CD4-positive, alpha-beta T cell treated with Interleukin-2 at 100 ng/mL for 4 hours (primary cell): ENCODE data around the gene SZT2.

ENCODE experiments used
- DNase-seq: peaks from one replicate; pipeline ENCODE4 v3.0.0-alpha.2; 2020; ENCODE audit warnings: low spot score

The SZT2 gene

DNA sequence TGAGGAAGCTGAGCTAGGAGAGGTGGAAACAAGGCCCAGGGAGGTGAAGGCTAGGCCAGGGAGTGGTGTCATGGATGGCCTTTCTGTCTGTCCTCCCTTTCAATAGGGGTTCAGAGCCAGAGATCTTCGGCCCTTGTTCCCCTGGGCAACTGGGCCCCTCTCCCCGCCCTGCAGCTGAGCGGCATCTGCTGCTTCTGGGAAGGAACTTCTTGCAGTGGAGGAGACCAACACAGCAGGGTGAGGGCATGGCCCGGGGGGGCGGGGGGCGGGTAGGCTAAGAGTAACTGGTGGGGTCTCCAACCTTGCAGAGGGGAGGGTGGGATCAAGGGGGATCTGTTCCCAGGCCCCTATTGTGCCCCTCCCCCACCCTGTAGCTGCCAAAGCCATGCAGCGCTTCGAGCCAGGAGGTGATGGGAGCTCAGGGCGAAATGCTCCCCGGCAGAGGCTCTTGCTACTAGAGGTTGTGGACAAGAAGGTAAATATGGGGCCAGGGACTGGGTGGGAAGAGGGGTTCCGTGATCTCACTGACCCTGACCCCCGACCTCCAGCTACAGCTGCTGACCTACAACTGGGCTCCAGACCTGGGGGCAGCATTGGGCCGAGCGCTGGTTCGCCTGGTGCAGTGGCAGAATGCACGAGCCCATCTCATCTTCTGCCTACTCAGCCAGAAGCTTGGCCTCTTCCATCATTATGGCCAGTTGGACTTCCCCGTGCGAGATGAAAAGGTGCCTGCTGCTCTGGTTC lies 52.4 kb downstream of the SZT2 start:
- DNase-seq: no peak

DNA sequence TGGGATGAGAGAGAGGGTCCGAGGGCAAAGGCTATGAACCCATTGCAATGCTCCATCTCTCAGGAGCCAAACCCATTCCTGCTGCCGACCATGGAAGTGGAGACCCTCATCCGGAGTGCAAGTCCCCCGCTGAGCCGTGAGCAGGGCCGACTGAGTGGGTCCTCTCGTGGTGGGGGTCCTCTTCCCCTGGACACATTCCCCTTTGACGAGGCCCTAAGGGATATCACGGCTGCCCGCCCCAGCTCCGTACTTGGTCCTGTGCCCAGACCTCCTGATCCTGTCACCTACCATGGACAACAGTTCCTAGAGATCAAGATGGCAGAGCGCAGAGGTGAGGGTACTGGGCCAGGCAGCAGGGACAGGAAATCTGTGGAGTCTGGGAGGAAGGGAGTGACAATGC lies 53.1 kb downstream of the SZT2 start:
- no peak for DNase-seq

DNA sequence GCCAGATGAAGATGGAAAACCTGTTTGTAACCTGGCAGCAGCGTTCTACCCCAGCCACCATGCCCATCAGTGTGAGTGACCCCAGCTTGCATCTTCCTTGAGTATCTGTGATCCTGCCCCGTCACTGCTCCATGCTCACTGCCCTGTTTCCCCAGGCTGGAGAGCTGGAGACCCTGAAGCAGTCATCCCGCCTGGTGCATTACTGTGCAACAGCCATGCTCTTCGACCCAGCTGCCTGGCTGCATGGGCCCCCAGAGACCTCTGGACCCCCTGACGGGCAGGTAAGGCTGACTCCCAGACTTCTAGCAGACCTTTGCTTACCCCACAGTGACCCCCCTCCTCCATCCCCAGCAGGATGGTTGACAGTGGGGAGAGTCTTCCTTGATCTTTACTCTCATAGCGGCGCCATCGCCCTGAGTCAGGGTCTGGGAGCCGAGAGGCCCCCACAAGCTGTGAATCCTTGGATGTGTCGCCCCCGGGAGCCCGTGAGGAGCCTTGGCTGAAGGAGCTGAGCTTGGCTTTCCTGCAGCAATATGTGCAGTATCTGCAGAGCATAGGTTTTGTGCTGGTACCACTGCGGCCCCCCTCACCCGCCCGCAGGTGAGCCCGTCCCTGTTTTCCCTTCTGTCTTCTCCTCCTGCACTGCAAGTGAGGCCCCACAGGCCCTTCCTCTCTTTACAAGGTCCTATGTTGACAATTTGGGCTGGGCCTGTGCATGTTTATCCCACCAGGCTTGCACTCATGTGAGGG lies 53.7 kb downstream of the SZT2 start:
- no peak for DNase-seq

DNA sequence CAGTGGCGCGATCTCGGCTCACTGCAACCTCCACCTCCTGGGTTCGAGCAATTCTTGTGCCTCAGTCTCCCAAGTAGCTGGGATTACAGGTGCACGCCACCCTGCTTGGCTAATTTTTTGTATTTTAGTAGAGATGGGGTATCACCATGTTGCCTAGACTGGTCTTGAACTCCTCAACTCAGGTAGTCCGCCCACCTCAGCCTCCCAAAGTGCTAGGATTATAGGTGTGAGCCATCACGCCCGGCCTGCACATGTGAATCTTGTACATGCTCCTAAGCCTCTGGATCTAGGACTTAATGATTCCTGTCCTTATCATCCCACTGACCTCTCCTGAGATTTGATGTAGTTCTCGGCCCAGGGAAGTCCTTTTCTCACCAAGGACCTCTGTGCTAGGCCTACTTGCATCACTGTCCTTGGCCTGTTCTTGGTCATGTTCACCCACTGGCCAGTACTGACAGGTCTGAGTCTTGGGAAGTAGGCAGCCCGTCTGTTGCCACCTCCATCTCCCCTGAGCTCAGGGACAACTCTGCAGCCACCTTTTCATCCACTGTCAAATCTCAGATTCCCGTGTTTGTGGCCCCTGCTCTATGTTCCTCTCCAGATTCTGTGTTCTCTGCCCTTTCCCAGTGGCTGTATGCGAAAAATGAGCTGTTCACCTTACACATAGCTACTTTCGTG lies 54.6 kb downstream of the SZT2 start:
- no peak for DNase-seq

DNA sequence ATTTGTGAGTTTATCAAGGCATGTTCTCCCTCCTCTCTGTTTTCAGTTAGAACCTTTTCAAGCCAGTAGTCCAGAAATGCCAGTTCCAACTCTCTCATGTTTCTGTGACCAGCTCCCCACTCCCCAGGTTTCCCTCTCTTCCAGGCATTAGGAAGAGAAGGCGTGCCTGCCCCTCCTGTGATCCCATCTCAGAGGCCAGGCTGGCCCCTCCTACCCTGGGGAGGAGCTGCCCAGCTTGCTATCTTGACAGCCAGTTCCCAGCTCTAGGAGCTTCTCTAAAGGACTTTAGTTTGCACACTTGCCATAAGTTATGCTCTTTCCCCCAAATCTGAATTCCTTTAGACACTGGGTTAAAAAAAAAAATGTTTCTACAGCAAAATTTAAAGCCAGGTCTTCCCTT lies 55.1 kb downstream of the SZT2 start:
- DNase-seq: no peak

DNA sequence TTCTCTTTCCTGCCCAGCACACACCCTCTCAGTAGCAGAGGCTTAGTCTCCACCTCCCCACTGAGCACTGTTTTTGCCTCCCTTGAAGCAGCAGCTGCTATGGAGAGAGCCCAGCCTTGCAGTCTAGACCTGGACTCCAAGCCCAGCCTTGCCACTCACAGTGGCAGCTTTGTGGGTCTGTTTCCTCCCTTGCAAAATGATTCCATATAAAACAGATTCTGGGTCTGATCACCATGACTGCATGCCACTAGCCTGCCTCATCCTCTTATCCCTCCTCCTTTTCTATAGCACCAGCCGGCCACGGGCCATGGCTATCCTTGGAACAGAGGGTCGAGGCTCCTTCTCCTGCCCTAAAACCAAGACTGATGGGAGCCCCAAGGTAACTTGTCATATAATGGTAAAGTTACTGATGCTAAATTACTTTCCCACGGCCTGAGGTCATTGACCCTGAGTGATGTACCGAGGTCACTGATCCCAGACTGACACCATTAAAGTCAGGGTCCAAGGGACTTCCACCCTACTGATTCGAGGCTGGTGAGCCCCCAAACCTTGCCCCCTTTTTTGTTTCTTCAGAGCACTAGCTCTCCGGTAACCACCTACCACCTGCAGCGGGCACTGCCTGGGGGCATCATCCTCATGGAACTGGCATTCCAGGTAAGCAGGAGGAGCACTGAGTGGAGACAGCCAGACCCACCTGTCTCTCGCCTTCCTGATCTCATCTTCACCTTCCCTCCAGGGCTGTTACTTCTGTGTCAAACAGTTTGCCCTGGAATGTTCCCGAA lies 56.1 kb downstream of the SZT2 start:
- DNase-seq: no peak

DNA sequence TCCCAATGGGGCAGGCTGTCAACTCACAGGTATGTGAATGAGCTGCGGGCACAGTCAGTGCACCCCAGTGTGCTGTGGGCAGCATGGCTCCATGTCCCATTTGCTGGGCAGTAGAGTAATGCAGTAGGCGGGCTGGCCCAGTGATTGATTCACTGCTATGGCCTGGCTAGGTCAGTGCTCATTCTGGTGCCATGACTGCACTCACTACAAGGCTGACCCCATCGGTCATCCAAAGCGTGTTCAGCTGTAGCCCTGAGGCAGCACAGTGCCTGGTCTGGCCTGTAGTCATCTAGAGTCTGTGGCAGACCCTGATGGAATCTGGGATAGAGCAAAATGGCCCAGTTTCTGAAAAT lies 56.7 kb downstream of the SZT2 start:
- DNase-seq: no peak

DNA sequence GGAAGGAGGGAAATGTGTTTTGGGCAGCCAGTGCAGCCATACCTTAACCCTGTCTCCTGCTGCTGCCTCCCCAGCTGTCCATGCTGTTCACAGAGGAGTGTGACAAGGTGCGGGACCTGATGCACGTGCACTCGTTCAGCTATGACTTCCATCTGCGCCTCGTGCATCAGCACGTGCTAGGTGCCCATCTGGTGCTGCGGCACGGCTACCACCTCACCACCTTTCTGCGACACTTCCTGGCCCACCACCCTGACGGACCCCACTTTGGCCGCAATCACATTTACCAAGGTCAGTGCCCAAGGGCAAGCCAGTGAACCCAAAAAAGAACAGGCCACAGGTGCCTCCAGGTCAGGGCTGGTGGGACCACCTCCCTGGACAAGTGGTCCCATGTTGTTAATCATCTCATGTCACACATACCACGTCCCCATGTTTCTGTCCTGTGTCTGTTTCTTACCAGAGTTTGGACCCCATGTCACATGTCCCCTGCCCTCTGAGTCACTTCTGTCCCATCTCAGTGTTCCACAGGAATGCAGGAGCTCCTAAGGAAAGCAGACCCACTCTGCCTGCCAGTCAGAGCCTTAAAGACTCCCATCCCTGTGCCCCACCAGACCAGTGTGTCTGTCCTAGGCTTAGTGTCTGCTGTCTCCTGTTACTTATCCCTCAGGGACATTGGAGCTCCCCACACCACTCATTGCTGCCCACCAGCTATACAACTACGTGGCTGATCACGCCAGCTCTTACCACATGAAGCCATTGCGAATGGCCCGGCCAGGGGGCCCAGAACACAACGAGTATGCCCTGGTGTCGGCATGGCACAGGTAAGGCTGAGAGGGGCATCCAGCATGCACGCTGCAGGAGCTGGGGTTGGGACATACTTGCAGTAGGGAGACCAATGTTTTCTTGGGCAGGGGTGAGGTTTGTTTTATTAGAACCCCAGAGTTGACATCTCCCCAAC lies 57.5 kb downstream of the SZT2 start:
- DNase-seq: no peak

DNA sequence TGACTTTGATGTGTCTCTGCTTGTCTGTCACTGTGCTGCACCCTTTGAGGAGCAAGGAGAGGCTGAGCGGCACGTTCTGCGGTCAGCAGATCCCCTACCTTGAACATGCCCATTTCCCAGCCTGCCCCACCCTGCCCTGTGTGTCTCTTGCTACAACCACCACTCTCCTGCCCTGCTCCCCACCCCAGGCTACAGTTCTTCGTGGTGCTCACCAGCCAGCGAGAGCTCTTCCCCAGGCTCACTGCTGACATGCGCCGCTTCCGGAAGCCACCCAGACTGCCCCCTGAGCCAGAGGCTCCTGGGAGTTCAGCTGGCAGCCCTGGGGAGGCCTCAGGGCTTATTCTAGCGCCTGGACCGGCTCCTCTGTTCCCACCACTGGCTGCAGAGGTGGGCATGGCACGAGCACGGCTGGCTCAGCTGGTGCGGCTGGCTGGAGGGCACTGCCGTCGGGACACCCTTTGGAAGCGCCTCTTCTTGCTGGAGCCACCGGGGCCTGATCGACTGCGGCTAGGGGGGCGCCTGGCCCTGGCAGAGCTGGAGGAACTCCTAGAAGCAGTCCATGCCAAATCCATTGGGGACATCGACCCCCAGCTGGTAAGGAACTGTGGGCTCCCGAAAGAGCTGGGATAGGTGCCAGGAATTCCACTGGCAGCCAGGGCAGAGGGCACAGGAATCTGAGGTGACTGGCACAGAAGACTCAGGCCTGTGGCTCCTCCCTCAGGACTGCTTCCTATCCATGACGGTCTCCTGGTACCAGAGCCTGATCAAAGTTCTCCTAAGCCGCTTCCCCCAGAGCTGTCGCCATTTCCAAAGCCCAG lies 58.4 kb downstream of the SZT2 start:
- DNase-seq: no peak

DNA sequence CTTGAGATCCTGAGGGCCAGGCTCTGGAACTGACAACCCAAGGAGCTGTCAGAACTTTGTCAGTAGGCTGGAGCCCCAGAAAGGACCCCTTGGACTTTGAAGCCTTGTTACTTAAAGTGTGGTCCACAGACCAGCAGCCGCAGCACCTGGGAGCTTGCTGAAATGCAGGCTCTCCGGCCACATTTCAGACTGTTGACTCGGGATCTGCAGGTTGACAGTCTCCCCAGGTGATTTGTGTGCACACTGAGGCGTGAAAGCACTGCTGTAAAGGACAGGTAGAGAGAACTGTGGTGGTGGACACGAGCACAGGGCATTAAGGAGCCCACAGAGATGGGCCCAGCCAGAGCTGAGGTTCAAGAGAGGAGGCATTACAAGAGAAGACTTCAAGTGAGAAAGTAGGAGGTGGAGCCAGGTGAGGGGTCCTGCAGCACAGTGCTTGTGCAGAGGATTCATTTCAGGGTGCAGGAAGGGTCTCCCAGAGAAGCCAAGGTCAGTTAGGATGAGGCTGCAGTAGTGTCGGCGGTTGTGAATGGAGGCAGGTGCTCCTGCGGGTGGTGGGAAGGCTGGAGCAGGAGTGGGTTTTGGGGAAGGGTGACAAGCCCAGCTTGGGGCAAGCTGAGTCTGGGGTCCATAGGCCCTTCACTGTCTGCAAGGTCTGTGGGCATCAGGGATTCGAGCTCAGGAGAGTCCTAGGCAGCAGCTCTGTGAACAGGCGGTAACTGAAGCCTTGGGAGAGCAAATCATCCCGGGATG lies 59.4 kb downstream of the SZT2 start:
- DNase-seq: no peak

DNA sequence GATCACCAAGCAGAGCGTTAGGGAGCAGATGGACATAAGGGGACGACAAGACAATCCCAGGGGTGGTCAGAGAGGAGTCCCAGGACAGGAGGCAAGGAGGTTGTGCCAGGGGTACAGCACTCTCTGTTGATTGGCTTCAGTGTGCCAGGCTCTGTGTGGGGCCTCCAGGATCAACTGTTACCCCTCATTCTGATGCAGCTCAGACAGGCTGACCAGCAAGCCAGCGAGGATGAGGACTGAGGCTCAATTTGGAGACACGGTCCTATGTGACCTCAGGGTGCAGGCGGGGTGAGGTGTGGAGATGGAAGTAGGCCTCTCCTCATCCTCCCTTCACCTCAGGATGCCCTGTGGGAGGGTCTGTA lies 60.0 kb downstream of the SZT2 start:
- no peak for DNase-seq

DNA sequence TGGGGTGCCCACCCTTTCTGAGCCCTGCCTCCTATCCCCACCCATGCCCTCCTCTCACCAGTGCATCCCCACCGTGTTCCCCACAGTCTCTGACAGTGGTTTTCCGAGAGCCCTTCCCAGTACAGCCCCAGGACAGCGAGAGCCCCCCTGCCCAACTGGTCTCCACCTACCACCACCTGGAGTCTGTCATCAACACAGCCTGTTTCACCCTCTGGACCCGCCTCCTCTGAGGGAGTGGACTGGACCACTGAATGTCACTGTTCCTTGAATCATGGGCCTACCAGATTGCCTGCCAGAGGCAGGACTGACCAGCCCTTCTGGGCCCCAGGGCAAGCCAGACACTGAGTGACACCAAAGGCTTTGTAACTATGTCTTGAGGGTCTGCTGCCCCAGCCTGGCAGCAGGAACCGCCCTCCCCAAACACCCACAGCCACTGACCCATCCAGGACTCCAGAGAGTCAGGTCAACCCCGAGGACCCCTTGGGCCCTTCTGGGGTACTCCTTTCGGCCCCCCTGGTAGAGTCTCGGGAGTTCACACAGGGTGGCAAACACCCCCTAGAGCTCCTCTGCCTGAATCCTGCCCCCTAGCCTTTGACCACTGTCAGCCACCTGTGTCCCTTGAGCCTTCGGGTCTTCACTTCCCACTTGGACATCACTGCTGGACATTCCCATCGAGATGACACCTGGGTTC lies 60.7 kb downstream of the SZT2 start:
- no peak for DNase-seq

DNA sequence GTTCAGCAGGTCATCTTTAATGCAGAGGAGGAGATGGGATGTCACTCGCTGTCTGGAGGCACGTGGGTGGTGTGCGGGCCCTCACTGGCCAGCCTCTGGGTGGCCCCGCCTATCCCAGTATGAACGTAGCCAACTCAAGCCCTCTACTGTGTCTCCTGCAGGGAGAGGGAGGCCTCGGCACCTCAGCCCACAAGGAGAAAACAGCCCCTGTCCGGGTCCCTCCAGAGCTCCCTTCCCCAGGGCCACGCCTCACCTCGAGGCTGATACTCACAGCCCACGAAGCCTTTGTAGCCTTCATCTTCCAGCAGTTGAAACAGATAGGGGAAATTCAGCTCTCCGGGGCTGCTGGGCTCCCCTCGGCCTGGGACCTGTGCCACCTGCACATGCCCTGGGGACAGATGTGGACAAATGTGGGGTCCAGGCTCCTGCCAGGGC lies 61.5 kb downstream of the SZT2 start:
- no peak for DNase-seq

DNA sequence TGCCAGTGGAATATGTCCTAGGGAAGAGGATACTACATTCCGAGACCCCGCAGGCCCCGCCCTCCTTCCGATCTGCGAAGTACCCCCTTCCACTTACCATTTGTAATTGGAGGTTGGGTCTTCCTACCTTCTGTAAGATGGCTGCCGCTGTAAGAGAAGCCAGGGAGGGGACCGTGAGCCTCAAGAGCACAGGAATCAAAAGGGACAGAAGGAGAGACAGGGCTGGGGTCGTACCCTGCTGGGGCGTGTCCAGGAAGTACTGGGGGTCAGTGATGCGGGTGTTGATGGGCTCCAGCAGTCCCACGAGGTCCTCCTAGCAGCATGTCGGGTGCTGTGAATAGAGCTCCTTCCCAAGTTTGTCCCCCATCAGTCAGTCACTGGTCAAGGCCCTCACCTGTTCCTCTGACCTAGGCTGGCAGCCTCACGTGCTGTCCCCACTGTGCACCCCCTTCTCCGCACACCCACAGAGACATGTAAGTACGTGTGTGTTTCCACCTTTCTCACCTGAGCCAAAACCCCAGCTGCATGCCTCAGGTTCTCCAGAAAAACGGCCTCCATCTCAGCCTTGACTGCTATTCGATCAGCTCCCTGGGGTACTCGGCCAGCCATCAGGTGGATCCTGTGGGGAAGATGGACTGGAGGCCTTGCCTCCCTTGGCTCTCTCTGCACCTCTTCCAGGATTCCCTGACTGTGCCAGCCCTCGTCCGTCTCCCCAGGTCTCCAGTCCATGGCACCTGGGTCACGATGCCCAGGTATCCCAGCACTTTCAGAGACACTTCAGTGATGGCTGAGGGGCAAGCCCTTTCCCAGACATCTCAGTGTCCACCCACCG lies 62.2 kb downstream of the SZT2 start:
- DNase-seq: no peak

DNA sequence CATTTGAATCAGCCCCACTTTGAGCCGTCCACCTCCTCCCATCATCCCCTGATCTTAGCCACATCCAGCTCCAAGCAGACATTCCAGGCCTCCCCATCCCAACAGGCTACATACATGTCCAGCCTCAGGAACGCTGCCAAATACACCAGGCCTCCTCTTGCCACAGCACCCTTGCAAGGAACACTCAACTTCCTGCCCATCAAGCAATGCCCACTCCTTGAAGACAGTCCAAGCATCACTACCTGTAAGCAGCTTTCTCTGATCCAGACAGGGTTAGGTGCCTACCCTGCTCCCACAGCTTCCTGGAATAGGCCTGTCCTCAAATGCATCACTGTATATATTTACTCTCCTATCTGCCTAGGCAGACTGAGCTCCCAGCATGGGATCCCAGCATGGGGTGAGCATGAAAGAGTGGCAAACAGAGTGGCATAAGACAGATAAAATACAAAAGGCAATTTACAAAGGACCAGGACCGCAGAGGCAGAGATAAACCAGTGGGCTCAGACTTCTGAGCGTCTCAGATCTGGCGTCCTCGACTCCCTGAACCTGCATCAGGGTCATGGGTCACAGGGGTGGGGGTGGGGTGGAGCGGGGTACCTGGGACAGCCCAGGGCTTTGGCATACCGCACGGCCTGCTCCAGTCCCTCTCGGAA lies 63.2 kb downstream of the SZT2 start:
- no peak for DNase-seq

DNA sequence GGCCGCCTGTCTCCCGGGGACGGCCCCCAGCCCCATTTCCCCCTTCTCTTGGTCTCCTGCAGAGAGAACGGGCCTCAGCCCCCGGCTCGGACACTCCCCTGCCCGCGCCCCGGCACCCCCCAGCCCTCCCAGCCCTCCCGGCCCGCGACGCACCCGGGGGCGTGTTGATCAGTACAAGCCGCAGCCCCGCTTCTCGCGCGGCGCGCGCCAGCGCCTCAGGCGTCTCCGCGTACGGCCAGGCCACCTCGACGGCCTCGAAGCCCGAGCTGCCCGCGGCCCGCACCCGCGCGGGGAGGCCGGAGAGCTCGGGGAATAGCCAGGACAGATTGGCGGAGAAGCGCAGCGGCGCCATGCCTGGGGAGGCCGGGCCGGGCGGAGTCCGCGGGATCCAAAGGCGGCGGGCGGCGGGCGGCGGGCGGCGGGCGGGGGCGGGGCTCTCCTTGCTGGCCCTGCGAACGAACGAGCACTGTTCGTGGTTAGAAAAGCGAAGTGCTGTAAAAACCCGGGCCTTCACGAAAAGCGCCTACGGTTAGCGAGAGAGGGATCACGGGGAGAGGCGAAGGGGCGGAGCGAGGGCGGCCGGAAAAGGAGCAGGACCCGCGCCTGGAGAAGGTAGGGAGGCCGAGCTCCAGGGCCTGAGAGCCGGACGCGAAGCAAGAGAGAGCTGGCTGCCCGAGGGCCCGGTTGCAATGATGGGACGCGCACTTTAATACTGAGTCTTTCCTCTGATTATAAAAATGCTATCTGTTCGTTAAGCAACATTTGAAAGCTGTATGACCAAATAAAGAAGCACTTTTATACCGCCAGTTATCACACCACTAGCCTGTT lies 64.0 kb downstream of the SZT2 start, which contains the start of gene HYI:
HYI (minus strand) TSS at position 490 of the 828 bp plus-strand sequence; CDS start at position 352, 138 bp downstream.
- DNase-seq: peak; percentile 67
